ENCODE results near the gene CLDN3.
A peak's percentile ranks its signal among the peaks of the same experiment; 100 is the strongest.

CLDN3 gene

DNA sequence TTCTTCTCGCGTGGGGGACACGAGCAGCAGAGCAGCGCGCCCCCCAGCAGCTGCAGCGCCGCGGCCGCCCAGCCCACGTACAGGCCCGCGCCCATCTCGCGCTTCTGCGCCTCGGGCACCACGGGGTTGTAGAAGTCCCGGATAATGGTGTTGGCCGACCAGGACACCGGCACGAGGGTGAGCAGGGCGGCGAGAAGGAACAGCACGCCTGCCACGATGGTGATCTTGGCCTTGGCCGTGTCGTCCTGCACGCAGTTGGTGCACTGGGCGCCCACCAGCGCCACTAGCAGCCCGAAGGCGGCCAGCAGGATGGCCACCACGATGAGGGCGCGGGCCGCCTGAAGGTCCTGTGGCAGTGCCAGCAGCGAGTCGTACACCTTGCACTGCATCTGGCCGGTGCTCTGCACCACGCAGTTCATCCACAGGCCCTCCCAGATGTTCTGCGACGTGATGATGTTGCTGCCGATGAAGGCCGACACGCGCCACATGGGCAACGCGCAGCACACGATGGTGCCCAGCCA, 529 bp downstream of the CLDN3 start:
- DNase-seq = no peak

DNA sequence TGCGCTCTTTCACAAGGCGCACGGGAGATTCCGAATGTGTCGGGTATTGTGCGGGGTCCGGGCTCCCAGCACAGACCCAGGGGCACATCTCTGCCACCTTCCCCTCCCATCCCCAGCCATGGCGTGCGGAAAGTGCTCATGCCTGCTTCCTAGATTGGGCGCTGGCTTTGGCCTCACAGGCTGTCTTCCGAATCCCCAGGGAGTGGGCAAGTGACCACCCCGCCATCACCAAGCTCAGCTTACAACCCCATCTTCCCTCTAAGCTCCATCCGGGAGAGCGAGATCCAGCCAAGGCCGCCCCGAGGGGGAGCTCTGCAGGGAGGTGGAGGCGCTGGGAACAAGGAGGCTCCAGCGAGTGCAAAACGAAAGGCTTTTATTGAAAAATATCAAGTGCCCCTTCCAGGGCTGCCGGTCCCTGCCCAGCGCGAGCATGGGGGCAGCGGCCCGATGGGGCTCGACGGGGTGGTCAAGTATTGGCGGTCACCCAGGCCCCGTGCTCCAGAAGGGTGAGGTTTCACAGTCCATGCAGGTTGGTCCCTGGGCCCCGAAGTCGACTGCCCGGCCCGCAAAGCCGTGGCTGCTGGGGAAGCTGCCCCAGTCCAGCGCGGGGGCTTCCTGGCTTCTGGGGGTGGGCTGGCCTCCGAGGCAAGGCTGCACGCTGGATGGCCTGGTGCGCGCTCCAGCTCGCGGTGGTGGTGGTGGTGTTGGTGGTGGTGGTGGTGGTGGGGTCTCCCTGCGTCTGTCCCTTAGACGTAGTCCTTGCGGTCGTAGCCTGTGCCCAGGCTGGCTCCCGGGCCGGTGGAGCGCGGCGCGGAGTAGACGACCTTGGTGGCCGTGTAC, 1.2 kb downstream of the CLDN3 start:
- no peak for DNase-seq

DNA sequence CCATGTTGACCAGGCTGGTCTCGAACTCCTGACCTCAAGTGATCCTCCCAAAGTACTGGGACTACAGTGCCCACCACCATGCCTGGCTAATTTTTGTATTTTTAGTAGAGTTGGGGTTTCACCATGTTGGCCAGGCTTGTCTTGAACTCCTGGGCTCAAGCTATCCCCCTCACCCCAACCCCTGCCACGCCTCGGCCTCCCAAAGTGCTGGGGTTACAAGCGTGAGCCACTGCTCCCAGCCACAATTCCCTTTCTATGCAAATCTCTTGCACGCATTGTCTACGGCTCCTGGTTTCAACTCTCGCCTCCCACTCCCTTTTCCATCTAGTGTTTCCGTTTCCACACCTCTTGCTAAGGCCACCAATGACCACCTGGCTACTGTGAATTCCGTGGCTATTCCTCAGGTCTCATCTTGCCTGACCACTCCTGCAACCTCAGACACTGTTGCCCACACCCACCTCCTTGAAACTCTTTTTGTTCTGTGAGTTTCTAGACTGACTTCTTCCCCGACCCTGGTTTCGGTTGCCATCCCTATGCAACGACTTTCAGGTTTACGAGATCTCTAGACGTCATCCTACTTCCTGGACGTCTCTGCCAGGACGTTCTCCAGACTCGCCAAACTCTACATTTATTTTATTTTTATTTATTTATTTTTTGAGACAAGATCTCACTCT, 3.4 kb downstream of the CLDN3 start:
- DNase-seq = no peak

DNA sequence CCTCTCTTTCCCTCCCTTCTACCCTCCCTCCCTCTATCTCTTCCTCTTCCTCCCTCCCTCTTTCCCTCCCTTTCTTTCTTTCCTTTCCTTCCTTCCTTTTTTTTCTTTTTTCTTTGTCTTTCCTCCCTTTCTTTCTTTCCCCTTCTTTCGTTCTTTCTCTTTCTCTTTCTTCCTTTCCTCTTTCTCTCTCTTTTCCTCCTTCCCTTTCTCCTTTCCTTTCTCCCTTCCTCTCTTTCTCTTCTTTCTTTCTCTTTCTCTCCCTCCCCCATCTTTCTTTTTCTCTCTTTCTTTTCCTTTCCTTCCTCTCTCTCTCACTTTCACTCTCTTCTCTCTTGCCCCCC, 7.4 kb downstream of the CLDN3 start:
- no peak for DNase-seq

DNA sequence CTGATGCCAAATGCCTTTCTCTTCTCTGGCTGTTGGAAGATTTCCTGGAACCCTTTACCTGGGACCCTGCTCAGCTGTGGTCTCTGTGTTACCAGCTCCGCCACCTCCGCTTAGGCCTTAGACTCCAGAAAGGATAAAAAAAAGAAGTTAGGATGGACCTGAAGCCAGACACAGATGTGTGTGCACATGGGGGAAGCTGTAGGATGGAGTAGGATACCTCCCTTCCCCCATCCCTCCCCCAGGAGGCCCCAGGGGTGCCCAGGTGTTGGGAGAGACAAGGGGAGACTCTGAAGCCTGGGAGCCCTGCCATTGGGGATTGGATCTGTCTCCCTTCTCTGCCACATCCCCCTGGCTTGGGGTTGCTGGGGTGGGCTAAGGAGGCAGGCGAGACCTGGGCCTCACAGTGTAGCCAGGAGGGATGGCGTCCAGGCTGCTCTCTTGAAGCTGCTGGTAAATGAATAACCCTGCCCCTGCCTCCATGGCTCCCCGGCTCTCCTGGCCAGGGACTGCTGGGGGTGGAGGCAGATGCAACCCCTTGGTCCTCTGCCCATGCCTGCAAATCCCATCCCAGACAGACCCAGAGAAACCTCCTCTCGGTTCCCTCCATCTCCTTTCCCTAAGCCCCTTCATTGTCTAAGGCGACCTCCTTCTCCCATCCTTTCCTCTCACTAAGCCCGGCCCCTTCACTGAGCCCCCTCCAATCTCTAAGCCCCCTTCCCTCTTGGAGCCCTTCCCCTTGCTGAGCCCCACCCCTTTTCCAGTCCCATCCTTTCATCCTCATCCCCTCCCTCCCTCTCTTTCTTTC, 8.0 kb downstream of the CLDN3 start:
- DNase-seq = no peak

DNA sequence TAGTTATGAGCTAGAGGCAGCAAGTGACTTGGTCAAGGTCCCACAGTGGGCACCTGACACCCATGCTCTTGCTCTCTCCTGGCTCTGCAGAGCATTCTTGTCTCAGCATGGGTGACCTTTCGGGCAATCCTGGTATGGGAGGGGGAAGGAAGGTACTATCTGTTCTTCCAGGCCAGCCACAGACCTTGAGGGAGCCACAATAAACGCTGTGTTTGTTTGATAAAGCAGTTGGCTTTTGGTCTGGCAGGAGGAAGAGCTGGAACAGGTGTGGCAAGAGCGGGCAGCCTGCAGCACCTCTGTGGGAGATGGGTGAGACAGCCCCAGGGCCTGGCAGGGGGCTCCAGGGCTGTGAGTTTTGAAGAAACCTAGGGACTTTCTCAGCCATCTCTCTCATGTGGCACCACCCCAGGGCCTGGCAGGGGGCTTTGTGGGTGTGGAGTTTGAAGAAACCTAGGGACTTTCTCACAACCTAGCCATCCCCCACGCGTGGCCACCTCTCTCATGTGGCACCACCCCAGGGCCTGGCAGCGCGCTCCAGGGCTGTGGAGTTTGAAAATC, 11.4 kb downstream of the CLDN3 start:
- DNase-seq = no peak

DNA sequence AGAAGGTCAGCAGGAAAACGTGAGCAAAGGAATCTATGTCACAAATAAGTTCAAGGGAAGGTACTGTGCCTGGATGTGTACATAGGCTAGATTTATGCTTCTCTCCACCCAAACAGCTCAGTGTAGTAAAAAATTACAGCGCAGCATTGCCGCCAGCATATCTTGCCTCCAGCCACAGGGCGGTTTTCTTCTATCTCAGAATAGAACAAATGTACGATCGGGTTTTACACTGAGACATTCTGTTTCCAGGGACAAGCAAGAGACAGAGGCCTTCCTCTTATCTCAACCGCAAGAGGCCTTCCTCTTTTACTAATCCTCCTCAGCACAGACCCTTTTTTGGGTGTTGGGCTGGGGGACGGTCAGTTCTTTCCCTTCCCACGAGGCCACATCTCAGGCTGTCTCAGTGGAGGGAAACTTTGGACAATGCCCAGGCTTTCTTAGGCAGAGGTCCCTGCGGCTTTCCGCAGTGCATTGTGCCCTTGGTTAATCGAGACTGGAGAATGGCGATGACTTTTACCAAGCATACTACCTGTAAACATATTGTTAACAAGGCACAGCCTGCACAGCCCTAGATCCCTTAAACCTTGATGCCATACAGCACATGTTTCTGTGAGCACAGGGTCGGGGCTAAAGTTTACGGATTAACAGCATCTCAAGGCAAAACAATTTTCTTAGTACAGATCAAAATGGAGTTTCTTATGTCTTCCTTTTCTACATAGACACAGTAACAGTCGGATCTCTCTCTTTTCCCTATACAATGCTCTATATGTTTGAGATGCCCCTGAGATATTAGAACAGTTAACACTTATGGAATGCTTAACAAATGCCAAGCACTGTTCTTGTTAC, 19.9 kb downstream of the CLDN3 start:
- DNase-seq = no peak

DNA sequence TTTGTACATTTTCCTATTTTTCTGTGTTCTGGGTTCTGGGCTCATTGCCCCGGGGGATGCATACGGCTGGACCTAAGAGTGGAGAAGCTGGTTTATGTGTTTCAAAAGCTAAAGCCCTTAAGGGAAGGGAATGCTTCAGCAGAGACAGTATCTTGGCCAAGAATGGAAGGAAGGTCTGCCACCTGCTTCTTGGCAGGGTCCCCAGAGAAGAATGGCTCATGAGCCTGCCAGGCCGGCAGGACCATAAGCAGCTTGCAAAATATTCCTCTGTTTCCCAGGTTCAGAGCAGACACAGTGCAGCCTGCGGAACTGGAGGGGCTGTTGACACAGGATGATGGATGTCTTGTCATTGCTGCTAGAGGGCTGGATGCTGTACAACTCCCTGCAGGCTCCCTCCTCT, 23.7 kb downstream of the CLDN3 start:
- no peak for DNase-seq

DNA sequence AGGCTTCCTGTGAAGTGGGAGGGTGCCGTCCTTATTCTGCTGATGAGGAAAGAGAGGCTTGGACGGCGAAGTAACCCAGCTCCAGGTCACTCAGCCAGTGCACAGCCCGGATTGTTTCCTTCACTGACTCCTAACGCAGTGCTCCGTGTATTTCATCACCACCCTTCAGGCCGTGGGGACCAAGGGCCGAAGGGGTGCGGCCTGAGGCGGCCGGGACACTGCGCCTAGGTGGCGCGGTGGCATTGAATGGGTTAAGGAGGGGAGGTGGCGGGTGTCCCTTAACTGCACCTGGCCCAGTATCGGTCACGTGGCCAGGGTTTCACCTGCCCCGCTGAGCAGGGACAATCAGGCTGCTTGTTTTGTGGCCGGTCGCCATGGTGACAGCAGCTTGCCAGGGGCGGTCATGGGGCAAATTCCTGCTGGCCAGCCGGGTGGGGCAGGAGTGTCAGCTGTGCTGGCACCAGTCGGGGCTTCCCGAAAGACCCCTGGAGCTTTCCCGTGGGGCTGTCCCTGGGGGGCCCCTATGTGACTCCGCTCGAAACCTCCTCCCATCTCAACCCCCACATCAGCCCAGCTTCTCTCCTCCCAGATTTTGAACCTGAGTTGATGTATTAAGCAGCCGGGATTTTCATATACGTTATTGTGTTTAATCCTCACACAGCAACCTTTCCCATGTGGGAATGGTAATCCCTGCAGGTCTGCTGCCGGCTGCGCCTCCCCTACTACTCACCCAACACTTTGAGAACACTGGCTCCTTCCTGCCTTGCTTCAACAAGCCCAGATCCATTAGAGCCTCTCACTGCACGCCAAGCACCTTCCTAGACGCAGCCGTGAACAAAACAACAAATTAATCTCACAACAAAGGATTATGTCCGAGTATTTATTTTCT, 27.1 kb downstream of the CLDN3 start:
- DNase-seq = no peak

DNA sequence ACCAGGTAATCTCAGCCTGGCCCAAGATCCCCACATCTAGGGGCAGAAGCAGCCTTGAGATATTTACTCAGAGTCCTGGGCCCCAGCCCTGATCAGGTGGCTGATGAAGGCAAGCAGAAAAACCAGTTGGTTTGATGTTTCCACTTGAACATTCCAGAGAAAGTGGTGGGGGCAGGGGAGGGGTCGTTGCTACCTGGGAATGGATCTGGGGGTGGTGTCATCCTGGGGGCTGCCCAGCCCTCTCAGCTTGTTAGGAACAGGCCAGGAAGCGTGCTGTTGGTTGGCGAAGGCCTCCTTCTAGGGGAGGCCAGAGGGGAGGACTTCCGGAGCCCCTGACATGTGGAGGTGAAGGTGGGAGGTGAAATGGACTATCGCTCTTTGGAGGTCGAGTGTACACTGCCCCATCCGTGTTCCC, 27.7 kb downstream of the CLDN3 start:
- no peak for DNase-seq

DNA sequence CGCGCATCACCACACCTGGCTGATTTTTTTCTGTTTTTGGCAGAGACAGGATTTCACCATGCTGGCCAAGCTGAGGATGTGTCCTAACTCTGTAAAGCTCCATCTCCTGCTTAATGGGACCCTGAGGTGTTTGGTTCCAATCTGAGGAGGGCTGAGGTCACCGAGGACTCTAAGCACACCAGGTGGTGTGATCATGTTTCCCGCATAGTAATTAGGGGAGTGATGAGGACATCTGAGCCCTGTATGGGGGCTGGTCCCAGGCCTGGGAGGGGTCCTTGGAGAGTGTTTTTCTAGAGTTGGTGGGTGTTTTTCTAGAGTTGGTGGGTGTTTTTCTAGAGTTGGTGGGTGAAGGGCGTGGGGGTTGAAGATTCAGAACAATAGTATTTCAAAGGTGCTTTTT, 28.5 kb downstream of the CLDN3 start:
- DNase-seq = no peak

DNA sequence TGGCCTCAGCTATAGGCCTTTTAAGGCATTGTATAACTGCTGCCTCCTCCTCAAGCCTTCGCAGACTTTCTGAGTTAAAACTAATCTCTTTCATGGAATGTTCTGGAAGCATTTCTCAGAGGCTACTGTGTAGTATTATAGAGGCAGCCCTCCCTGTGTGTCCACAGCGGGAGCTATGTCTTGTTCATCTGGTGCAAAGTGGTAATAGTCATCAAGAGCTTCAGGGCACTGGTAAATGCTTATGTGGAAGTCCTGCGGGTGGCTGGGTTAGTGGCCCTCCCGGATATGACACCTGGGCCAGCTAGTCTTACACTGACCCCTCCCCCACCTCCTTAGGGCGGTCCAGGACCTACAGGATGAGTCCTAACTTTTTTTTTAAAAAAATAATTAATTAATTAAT, 29.3 kb downstream of the CLDN3 start:
- DNase-seq = no peak

DNA sequence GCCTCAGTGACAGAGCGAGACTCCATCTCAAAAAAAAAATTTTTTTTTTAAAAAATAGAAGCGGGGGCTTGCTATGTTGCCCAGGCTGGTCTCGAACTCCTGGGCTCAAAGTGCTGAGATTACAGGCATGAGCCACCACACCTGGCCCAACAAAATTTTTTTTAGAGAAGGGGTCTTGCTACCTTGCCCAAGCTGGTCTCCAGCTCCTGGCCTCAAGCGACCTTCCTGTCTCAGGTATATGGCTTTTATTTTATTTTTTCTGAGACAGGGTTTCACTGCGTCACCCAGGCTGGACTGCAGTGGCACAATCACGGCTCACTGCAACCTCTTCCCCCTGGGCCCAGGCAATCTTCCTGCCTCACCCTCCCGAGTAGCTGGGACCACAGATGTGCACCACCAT, 29.9 kb downstream of the CLDN3 start:
- no peak for DNase-seq

DNA sequence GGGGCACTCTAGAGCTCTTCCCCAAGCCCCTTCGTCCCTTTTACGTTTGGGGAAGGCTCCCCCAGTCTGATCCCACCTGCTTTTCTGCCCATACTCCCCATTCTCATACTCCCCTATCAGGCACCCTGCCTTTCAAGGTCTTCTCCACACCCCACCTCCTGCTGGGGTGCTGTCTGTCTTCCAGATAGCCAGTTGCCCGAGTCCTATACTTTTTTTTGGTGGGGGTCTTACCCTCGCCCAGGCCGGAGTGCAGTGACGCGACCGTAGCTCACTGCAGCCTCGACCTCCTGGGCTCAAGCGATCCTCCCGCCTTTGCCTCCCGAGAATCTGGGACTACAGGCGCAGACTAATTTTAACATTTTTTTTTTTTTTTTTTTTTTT, 30.7 kb downstream of the CLDN3 start:
- no peak for DNase-seq

DNA sequence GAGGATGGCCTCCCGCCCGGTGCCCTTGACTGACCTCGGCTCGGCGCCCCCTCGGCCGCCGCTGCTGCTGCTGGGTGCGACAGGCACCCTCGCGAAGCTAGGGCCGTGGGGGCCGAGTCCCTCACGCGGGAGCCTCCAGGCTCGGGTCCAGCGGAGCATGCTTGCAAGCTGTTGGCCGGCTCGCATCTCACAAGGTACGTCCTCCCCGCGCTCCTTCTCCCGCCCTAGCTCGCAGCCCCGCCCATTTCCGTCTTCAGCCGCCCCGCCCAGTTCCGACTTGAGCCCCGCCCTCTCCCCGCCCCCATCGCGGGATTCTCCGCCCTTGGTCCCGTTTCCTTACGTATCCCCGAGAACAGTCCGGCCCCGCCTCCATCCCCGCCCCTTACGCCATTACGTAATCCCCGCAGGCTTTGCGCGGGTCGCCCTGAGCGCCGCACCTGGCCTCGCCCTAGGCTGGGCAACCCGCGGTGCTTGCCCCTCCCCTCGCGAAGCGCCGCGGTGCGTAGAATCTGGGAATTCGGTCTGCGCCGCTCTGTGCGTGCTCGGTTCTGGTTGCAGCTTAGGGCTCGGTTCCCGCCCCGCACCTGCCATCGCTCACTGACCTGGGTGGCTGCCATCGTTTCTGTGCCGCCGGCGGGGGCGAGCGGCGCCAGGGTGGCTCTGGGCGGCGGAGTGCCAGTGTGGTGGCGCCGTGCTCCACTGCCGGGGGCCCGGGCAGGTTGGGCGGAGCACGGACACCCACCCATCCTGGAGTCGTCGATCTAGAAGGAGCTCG, 31.3 kb downstream of the CLDN3 start, which contains the start of gene ABHD11:
Gene ABHD11, minus strand, starts transcription at position 191 of the 775 bp plus-strand sequence. Its CDS starts 32 bp downstream, at position 159.
- DNase-seq = peak; percentile 99

DNA sequence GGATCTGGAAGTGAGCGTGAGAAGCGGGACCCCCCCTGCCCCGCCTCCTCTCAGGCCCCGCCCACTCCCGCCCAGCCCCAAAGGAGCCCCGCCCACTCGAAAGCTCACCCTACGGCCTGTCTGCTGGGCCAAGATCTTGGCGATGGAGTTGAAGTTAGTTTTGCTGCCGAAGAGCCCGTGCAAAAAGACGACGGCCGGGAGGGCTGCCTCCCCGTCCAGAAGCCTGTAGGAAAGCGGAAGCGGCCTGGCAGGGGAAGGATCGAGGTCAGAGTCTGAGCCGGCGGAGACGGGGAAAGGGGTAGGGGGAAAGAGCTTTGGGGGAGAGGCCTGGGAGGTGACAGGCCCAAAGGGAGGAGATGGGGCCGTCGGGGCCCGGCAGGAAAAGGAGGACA, 31.9 kb downstream of the CLDN3 start:
- DNase-seq = peak; percentile 75

DNA sequence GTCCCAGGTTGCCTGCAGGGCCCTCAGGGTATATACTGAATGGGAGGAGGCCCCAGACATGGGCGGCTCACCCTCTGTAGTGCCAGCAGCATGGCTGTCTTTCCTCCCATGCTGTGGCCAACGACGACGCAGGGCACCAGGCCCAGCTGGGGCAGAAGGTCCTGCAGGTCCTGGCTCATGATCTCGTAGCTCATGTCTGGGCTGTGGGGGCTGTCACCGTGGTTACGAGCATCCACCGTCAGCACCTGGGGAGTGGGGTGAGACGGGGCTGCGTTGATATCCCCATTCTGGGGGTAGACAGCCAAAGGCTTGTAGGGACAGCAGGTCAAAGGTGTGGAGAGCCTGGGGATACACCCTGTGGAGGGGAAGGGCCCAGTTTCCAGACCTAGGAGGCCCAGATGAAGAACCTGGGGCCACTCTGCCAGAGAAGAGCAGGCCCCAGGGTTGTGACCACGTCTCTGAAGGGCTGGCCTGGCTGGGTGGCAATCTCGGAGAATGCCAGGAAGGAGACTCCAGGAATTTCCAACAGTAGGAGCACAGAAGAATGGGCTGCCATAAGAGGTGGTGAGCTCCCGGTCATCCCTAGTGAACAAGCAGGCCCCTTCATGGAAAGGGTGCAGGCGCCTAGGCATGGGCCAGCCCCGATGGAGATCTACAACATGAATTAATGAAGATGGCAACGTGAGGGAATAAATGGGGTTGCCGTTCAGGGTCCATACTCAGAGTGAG, 32.4 kb downstream of the CLDN3 start:
- DNase-seq = no peak

DNA sequence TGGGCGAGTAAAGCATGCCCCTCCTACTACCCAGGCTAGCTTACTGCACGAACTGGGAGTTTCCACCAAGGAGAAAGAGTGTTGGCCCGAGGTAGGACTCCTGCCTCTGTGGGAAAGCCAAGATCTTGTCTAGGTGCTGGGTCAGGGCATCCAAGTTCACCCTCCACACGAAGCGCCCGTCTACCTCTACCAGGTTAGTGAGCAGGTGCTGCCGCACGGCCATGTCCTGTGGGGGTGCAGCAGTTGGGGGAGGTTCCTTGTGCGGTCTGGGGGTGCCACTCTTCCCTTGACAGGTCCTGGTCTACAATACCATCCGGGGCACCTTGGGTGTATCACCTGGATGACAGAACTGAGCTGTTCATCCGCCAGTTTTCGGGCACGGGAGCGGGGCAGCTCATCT, 33.2 kb downstream of the CLDN3 start:
- DNase-seq = no peak

DNA sequence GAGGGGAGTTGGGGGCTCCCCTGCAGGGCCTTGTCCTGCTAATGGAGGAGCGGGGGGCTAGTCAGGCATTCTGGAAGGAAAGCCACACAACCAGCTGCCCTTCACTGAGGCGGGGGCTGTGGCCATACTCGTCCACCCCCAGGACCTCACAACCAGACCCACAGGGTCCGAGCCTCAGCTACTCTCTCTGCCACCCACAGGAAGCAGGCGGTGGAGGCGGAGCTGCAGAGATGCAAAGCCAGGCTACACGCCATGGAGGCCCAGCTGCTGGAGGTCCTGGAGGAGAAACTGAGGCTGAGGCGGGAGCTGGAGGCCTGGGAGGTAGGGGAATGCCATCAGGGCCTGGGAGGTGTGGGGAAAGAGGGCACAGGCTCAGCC, 34.6 kb downstream of the CLDN3 start:
- DNase-seq = no peak
